ENCODE results near the gene COL6A2.
A peak's percentile ranks its signal among the peaks of the same experiment; 100 is the strongest.

The COL6A2 gene

GRCh38 chr21:46116189-46116775, 18.4 kb downstream of the COL6A2 start:
- DNase-seq, result no peak

- peak; percentile 9 for DNase-seq
Measured at GRCh38 chr21:46116776-46117585, 19.1 kb downstream of the COL6A2 start.

- DNase-seq, result no peak
Measured at GRCh38 chr21:46117586-46118315, 19.8 kb downstream of the COL6A2 start.

GRCh38 chr21:46118316-46119143, 20.6 kb downstream of the COL6A2 start:
- no peak for DNase-seq

- DNase-seq, result no peak
Measured at GRCh38 chr21:46119144-46119636, 21.3 kb downstream of the COL6A2 start.

- no peak for DNase-seq
Measured at GRCh38 chr21:46119637-46120271, 21.8 kb downstream of the COL6A2 start.

- DNase-seq, result no peak
Measured at GRCh38 chr21:46120301-46121285, 22.7 kb downstream of the COL6A2 start.

GRCh38 chr21:46121286-46122221, 23.6 kb downstream of the COL6A2 start:
- no peak for DNase-seq

GRCh38 chr21:46122237-46122671, 24.3 kb downstream of the COL6A2 start:
- peak; percentile 78 for DNase-seq

GRCh38 chr21:46122758-46123683, 25.1 kb downstream of the COL6A2 start:
- DNase-seq, result no peak

GRCh38 chr21:46124083-46124925, 26.4 kb downstream of the COL6A2 start:
- DNase-seq, result no peak

GRCh38 chr21:46124926-46125845, 27.3 kb downstream of the COL6A2 start:
- DNase-seq, result no peak

- no peak for DNase-seq
Measured at GRCh38 chr21:46125846-46126301, 28.0 kb downstream of the COL6A2 start.

- no peak for DNase-seq
Measured at GRCh38 chr21:46126309-46127238, 28.7 kb downstream of the COL6A2 start.
